HFFc6 (cell line): ENCODE data around the gene KRT80. TPM values are rescaled to one million over a fixed set of nuclear protein-coding genes. Genes with fewer than 3 reads are reported as not detected.
A peak's percentile ranks its signal among the peaks of the same experiment; 100 is the strongest.

Experiments
- DNase-seq: peaks from one replicate; pipeline ENCODE4 v3.0.0-alpha.2; 2018
- H3K27ac Mint-ChIP-seq: 2 replicates; pipeline ENCODE4 v1.8.0; 2020; ENCODE audit warnings: mild to moderate bottlenecking, mixed read lengths
- H3K27me3 Mint-ChIP-seq: 2 replicates; pipeline ENCODE4 v1.8.0; 2021; ENCODE audit warnings: mild to moderate bottlenecking, moderate library complexity, mixed read lengths; ENCODE audit not compliant: insufficient read depth
- H3K36me3 Mint-ChIP-seq: 2 replicates; pipeline ENCODE4 v1.8.0; 2021; ENCODE audit warnings: low read depth, mixed read lengths
- H3K4me1 Mint-ChIP-seq: 2 replicates; pipeline ENCODE4 v1.8.0; 2020; ENCODE audit warnings: low read depth, mixed read lengths
- H3K4me3 Mint-ChIP-seq: 2 replicates; pipeline ENCODE4 v1.8.0; 2020; ENCODE audit warnings: mild to moderate bottlenecking, moderate library complexity, mixed read lengths
- H3K9me3 Mint-ChIP-seq: 2 replicates; pipeline ENCODE4 v1.8.0; 2020; ENCODE audit warnings: mild to moderate bottlenecking, mixed read lengths
- total RNA-seq, 6 experiments: library from RNA; stranded (reverse); fragmentation: NEBNext Ultra II Directional; extraction: Animal tissue kit (Norgen Biotek cat#: 25700); gene quantifications; 2 replicates in 1 of 6; 3 replicates in 5 of 6; pipeline ENCODE4 v1.2.3, GENCODE V29; 2021
- TF ChIP-seq, protein P1 (sequence below): fragments of 200-600 bp; sonication (generic); IDR thresholded peaks from 2 replicates; pipeline ENCODE4 v1.5.0; 2021; ENCODE audit warnings: antibody characterized with exemption, mild to moderate bottlenecking

The KRT80 gene
- total RNA-seq, 6 experiments from 2014 or later: 2.3 to 3.7 (median 2.8) TPM

DNA sequence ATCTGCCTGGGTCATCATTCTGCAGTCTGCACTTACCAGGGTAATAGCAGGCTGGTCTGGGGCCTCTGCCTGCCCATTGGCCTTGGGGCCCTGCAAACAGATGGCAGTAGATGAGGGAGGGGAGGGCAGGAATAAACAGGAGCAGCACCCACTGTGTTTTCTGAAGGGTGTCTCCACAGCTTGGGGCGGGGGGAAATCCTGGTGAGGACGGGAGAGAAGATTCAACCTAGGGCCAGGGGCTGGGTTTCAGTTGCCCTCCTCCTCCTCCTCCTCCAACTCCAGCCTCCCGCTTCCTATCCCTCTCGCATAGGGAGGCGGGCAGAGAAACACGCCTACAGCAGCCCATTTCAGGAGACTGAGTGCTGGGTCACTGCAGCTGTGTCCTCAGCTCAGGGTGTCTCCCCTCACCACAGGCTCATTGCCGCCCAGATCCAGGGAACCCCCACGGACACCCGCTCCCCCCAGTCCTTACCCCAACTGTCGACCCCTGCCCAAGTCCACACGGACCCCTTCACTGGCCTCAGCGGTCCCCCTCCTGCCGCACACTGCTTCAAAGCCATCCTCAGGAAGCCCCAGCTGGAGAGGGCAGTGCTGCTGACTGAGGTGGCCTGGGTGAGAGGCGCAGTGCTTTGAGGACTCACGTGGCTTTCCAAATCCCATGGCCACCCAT, 9.1 kb upstream of the KRT80 start:
- peaks cover 66% of the 10 kb centered on the region for H3K4me1 Mint-ChIP-seq
- H3K36me3 Mint-ChIP-seq: no peaks in the 10 kb centered on the region
- H3K4me3 Mint-ChIP-seq: no peak overlapping the region
- H3K9me3 Mint-ChIP-seq: no peaks in the 10 kb centered on the region
- TF ChIP-seq, protein P1, sequence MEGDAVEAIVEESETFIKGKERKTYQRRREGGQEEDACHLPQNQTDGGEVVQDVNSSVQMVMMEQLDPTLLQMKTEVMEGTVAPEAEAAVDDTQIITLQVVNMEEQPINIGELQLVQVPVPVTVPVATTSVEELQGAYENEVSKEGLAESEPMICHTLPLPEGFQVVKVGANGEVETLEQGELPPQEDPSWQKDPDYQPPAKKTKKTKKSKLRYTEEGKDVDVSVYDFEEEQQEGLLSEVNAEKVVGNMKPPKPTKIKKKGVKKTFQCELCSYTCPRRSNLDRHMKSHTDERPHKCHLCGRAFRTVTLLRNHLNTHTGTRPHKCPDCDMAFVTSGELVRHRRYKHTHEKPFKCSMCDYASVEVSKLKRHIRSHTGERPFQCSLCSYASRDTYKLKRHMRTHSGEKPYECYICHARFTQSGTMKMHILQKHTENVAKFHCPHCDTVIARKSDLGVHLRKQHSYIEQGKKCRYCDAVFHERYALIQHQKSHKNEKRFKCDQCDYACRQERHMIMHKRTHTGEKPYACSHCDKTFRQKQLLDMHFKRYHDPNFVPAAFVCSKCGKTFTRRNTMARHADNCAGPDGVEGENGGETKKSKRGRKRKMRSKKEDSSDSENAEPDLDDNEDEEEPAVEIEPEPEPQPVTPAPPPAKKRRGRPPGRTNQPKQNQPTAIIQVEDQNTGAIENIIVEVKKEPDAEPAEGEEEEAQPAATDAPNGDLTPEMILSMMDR: no peak
- H3K27ac Mint-ChIP-seq: peak overlapping the region; percentile 85
- no peaks in the 10 kb centered on the region; the same call in 1 of the 2 replicates for H3K27me3 Mint-ChIP-seq
- no peak for DNase-seq

DNA sequence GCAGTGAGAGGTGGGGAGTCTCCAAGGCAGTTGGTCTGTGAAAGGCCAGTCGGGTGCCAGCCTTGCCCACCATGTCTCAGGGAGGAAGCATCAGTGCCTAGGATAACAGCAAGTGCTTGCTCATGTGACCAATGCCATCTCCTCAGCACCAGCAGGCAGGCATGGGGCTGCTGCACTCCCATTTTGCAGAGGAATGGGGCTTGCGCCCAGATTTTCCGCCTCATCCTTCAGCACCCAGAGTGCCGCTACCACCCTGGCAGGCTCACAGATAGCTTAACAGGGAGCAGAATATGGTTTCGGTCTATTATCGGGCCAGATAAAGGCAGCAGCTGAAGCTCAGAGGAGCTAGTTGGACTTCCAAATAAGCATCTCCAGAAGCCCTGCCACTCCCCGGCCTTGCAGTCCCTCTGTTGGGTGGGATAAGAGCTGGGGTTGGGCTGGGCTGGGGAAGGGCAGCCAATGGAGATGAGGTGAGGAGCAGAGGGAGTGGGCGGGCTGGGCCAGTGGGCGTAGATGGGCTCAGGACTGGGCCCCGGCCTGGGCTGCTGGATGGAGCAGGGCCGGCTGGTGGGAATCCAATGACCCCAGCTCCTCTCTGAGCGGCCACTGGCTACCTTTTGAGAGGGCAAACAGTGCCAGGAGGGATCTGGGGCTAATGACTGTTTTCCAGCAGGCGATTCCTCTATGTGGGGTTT, 8.4 kb upstream of the KRT80 start:
- TF ChIP-seq, protein P1: no peak
- Mint-ChIP-seq H3K4me1 (peaks cover 65% of the 10 kb centered on the region), H3K9me3 (no peaks in the 10 kb centered on the region)

DNA sequence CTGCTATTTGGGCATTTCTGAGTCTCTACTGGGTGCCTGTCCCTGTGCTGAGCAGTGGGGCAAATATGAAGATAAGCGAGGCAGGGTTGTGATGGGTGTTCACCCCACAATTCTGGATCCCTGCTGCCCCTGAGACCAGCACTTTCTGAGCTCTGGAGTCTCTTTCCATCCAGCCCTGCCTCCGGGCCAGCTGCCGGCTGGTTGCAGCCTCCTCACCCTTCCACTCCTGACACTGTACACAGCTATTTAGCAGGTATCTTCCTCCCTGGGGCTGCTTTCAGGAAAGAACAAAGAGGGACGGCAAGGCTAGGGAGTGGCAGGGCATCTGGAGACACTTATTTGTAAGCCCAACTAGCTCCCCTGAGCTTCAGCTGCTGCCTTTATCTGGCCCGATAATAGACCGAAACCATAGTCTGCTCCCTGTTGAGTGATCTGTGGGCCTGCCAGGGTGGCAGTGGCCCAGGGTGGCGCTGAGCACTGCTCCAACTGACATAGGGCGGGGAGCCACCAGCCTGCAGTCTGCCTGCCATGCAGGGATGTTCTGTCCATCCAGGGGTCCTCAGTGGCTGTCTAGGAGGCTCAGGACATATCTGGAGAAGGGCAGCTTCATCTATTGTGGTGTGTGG, 7.6 kb upstream of the KRT80 start:
- H3K4me1 Mint-ChIP-seq: peaks cover 65% of the 10 kb centered on the region
- no peak overlapping the region for H3K4me3 Mint-ChIP-seq
- DNase-seq: no peak
- no peaks in the 10 kb centered on the region for H3K36me3 Mint-ChIP-seq
- TF ChIP-seq, protein P1: no peak
- H3K27ac Mint-ChIP-seq: no peak overlapping the region
- H3K9me3 Mint-ChIP-seq: no peaks in the 10 kb centered on the region
- no peaks in the 10 kb centered on the region; the same call in none of the 2 replicates for H3K27me3 Mint-ChIP-seq

More for the DNA sequence above, 8.4 kb upstream of the KRT80 start:
- DNase-seq: no peak
- Mint-ChIP-seq H3K36me3 (no peaks in the 10 kb centered on the region), H3K27ac (peak overlapping the region; percentile 43; the same call in 1 of the 2 replicates), H3K27me3 (no peaks in the 10 kb centered on the region; the same call in none of the 2 replicates), H3K4me3 (no peak overlapping the region)

DNA sequence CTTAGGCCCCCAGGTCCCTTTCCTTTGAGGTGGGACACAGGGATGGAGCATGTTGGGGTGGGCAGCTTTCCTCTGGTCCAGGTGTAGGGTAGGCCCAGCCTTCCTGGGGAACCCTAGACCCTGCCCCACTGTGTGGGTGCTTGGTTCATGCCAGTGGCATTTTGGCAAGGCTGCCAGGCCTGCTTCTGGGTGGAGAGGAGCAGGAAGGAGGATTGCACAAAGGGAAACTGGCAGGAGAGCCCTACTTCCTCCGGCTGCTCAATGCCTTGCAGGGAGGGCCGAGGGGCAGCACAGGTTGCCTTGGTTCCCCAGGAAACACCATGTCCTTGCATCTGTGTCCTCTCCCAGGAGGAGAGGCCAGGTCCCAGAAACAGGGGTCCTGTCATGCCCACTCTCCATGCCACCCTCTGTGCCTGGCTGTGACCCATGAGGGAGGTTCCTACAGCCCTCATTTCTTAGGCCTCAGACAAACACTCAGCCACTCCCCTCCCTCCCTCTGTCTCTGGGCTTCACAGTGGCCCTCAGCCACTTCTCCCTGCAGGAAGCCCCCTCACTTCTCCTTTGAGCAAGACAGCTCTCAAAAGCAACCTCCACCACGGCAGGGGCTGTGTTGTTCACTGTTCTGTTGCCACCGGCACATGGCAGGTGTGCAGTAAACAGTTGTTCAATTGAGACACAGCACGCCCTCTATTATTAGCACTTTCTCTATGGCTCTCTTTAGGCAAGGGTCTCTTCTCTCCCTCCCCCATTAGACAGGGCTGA, 6.8 kb upstream of the KRT80 start:
- peaks cover 65% of the 10 kb centered on the region for H3K4me1 Mint-ChIP-seq
- no peak for DNase-seq
- H3K9me3 Mint-ChIP-seq: no peaks in the 10 kb centered on the region
- no peaks in the 10 kb centered on the region; the same call in none of the 2 replicates for H3K27me3 Mint-ChIP-seq
- H3K36me3 Mint-ChIP-seq: no peaks in the 10 kb centered on the region
- TF ChIP-seq, protein P1: no peak
- H3K4me3 Mint-ChIP-seq: no peak overlapping the region
- H3K27ac Mint-ChIP-seq: no peak overlapping the region
